Liver (tissue), 9 donors: ENCODE results near the gene IQCE. TPM values are rescaled to one million over a fixed set of nuclear protein-coding genes. Genes with fewer than 3 reads are reported as not detected.

Source experiments
- DNase-seq: peaks from one replicate; pipeline ENCODE4 v3.0.0-alpha.2; 2017; ENCODE audit warnings: low spot score
- H3K27ac ChIP-seq, 2 donors: one replicate each; pipeline ENCODE4 v1.7.0; 2013; ENCODE audit warnings: inconsistent platforms in 2 of 2, low read length in 2 of 2, control low read depth in 1 of 2, low read depth in 1 of 2, mild to moderate bottlenecking in 1 of 2
- H3K27me3 ChIP-seq, 4 donors: one replicate each; pipeline versions ENCODE4 v1.6.1 to v1.7.0; 2013; ENCODE audit warnings: low read length in 3 of 4, inconsistent platforms in 1 of 4, mild to moderate bottlenecking in 1 of 4, moderate library complexity in 1 of 4; ENCODE audit not compliant: control insufficient read depth in 4 of 4, insufficient read depth in 4 of 4
- H3K36me3 ChIP-seq, 4 donors: one replicate each; pipeline versions ENCODE4 v1.6.1 to v1.7.0; 2013; ENCODE audit warnings: low read length in 3 of 4, mild to moderate bottlenecking in 3 of 4, low read depth in 1 of 4, moderate library complexity in 1 of 4; ENCODE audit not compliant: control insufficient read depth in 4 of 4, insufficient read depth in 3 of 4
- H3K4me1 ChIP-seq, 4 donors: one replicate each; pipeline versions ENCODE4 v1.6.1 to v1.7.0; 2013; ENCODE audit warnings: low read length in 3 of 4, mild to moderate bottlenecking in 3 of 4, moderate library complexity in 1 of 4; ENCODE audit not compliant: control insufficient read depth in 4 of 4, insufficient read depth in 4 of 4
- H3K4me3 ChIP-seq, 3 donors: one replicate each; pipeline versions ENCODE4 v1.6.1 to v1.7.0; 2013; ENCODE audit warnings: low read length in 3 of 3, control low read depth in 1 of 3, low read depth in 1 of 3, mild to moderate bottlenecking in 1 of 3
- H3K9ac ChIP-seq, 2 donors: one replicate each; pipeline ENCODE4 v1.7.0; 2013; ENCODE audit warnings: low read length in 2 of 2, mild to moderate bottlenecking in 2 of 2, moderate library complexity in 2 of 2, control low read depth in 1 of 2, low read depth in 1 of 2
- H3K9me3 ChIP-seq, 4 donors: one replicate each; pipeline versions ENCODE4 v1.6.1 to v1.7.0; 2013; ENCODE audit warnings: low read length in 3 of 4; ENCODE audit not compliant: control insufficient read depth in 4 of 4
- ATF3 ChIP-seq: IDR thresholded peaks from 2 replicates; pipeline ENCODE4 v1.6.1; 2016; ENCODE audit warnings: antibody characterized with exemption
- CTCF ChIP-seq: fragments of 150-350 bp; IDR thresholded peaks from 2 replicates; pipeline ENCODE4 v1.5.1; 2017; ENCODE audit warnings: improper control_type of control experiment, low read depth, low read length; ENCODE audit not compliant: missing input control
- EGR1 ChIP-seq, 2 donors: IDR thresholded peaks; 2 replicates each; pipeline ENCODE4 v1.6.1; 2016 to 2018; ENCODE audit warnings: antibody characterized with exemption in 2 of 2, low read depth in 2 of 2
- FOXA1 ChIP-seq: IDR thresholded peaks from 2 replicates; pipeline ENCODE4 v1.6.1; 2016; ENCODE audit warnings: antibody characterized with exemption
- FOXA2 ChIP-seq: IDR thresholded peaks from 2 replicates; pipeline ENCODE4 v1.6.1; 2016; ENCODE audit warnings: antibody characterized with exemption
- GABPA ChIP-seq, 2 donors: IDR thresholded peaks in 1 of 2; conservative IDR thresholded peaks in 1 of 2; 2 replicates each; pipeline ENCODE4 v1.6.1; 2016; ENCODE audit warnings: antibody characterized with exemption in 2 of 2, mild to moderate bottlenecking in 1 of 2, moderate library complexity in 1 of 2
- HNF4A ChIP-seq, 2 donors: conservative IDR thresholded peaks; 2 replicates each; pipeline ENCODE4 v1.6.1; 2016; ENCODE audit warnings: antibody characterized with exemption in 2 of 2, mild to moderate bottlenecking in 2 of 2
- HNF4G ChIP-seq: IDR thresholded peaks from 2 replicates; pipeline ENCODE4 v1.6.1; 2016; ENCODE audit warnings: antibody characterized with exemption
- MAX ChIP-seq: IDR thresholded peaks from 2 replicates; pipeline ENCODE4 v1.6.1; 2016; ENCODE audit warnings: antibody characterized with exemption
- REST ChIP-seq: IDR thresholded peaks from 2 replicates; pipeline ENCODE4 v1.6.1; 2016; ENCODE audit warnings: antibody characterized with exemption, mild to moderate bottlenecking
- RXRA ChIP-seq, 2 donors: IDR thresholded peaks; 2 replicates each; pipeline ENCODE4 v1.6.1; 2017 to 2018; ENCODE audit warnings: antibody characterized with exemption in 2 of 2, mild to moderate bottlenecking in 1 of 2
- TAF1 ChIP-seq: conservative IDR thresholded peaks from 2 replicates; pipeline ENCODE4 v1.6.1; 2016; ENCODE audit warnings: antibody characterized with exemption, mild to moderate bottlenecking
- ZBTB33 ChIP-seq: IDR thresholded peaks from 2 replicates; pipeline ENCODE4 v1.6.1; 2016; ENCODE audit warnings: antibody characterized with exemption
- WGBS: extraction: QIAGEN DNeasy Blood & Tissue Kit; methylation state at CpG from one replicate; pipeline ENCODE4 v1.1.7; 2013; 5-methylcytosine and 5-hydroxymethylcytosine counted together
- polyA plus RNA-seq, 2 donors: library from polyadenylated mRNA; stranded (reverse) in 1 of 2; unstranded in 1 of 2; fragments of 200-250 nt in 1 of 2; fragments of >200 nt in 1 of 2; fragmentation: Nextera tagmentation in 1 of 2; extraction: Ambion mirVana in 1 of 2; gene quantifications; one replicate each; pipeline versions ENCODE4 v1.2.1 to v1.2.3, GENCODE V29; 2013 to 2015
- total RNA-seq, 2 donors: library from RNA; depleted of rRNA; stranded (reverse); fragments of >200 nt; gene quantifications; one replicate each; pipeline ENCODE4 v1.2.3, GENCODE V29; 2014
- donor health status: healthy.
- donor health status: healthy.
- donor health status: healthy.
- donor health status: healthy.
- donor health status: healthy.

Gene IQCE
- total and polyA plus RNA-seq, 4 donors, result 2.1 to 5.9 (median 3.6) TPM

GRCh38 chr7:2570021-2570420, 11.2 kb downstream of the IQCE start:
- H3K4me3 ChIP-seq, result no peak overlapping the region
- H3K36me3 ChIP-seq, result peaks cover 4 to 14% (median 7%) of the 10 kb centered on the region in 4 donors
- H3K9me3 ChIP-seq, result no peaks in the 10 kb centered on the region
- H3K27me3 ChIP-seq, result no peaks in the 10 kb centered on the region
- H3K27ac ChIP-seq, result no peak overlapping the region
- DNase-seq, result no peak
- peaks cover 0 to 19% (median 9%) of the 10 kb centered on the region in 4 donors for H3K4me1 ChIP-seq
- TF ChIP-seq REST, result no peak
- TF ChIP-seq CTCF, result no peak
- no peak for TF ChIP-seq FOXA2
- no peak for TF ChIP-seq ATF3
- TF ChIP-seq RXRA (IDR thresholded peaks at IDR 0.05), result no peak
- no peak for TF ChIP-seq FOXA1
- H3K9ac ChIP-seq, result no peak overlapping the region
- 92% methylated on average over 16 of the region's 16 CpGs for WGBS

- H3K27me3 ChIP-seq, result no peaks in the 10 kb centered on the region
- H3K4me3 ChIP-seq, result no peak overlapping the region
- H3K4me1 ChIP-seq, result peaks cover 0 to 10% (median 6%) of the 10 kb centered on the region in 4 donors
- peaks cover 4 to 14% (median 7%) of the 10 kb centered on the region in 4 donors for H3K36me3 ChIP-seq
- TF ChIP-seq HNF4G (no peak), RXRA (IDR thresholded peaks at IDR 0.05) (no peak), GABPA (IDR thresholded peaks at IDR 0.05 in 1 of 2, conservative IDR thresholded peaks at IDR 0.05 in 1 of 2) (no peak), HNF4A (conservative IDR thresholded peaks at IDR 0.05) (no peak), ATF3 (no peak), MAX (no peak), EGR1 (IDR thresholded peaks at IDR 0.05; ENCODE audit: low read depth in 2 of 2) (no peak), TAF1 (no peak), ZBTB33 (no peak)
- 86% methylated on average over 15 of the region's 15 CpGs for WGBS
- H3K9ac ChIP-seq, result no peak overlapping the region
- H3K9me3 ChIP-seq, result no peaks in the 10 kb centered on the region
- DNase-seq, result no peak
- H3K27ac ChIP-seq, result no peak overlapping the region
Observed at GRCh38 chr7:2571409-2571808, 12.6 kb downstream of the IQCE start.
